ELR (cell line): ENCODE results near the gene CNOT4.
"Not testable (repeated sequence)": the region's sequence is repeated elsewhere in the genome, so short reads cannot be mapped to it uniquely, and the experiment has no call there.

Experiments used
- DNase-seq: peaks from one replicate; pipeline ENCODE4 v3.0.0-alpha.2; 2015; ENCODE audit warnings: low read depth

Gene CNOT4

DNA sequence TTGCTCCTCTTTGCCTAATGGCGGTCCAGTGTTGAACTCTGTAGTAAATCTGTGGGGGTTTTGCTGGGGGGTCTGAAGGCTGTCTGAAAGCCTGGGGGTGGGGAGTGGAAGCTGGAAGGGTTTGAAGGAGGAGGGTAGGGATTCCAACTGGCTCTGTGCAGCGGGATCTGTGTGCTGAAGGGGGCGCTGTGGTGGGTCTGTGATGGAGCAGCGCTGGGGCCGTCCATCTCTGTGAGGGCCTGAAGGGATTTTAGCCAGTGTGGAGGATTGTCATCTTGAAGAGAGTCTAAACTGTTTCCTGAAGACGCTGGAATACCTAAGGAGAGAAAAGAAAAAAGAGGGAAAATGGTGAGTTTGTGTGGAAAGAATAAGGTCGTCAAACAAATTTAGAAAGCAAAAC lies 147.0 kb downstream of the CNOT4 start:
- DNase-seq: no peak

DNA sequence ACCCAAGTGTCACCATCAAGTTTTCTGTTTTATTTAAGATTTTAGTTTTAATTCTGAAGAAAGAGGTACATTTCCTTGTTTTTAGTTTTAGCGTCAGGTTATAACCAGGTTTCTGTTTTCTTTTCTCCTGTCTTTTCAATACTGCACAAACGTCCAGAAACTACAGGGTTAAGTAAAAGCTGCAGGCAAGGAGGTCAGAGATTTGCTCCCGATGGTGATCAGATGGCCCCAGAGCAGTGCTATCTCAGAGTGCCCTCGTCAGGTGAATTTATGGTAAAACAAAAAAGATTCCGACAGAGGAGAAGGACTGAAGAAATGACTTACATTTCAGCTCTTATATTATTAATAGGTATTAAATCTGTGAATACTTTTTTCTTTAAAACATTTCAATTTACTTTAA lies 148.1 kb downstream of the CNOT4 start:
- DNase-seq: no peak

DNA sequence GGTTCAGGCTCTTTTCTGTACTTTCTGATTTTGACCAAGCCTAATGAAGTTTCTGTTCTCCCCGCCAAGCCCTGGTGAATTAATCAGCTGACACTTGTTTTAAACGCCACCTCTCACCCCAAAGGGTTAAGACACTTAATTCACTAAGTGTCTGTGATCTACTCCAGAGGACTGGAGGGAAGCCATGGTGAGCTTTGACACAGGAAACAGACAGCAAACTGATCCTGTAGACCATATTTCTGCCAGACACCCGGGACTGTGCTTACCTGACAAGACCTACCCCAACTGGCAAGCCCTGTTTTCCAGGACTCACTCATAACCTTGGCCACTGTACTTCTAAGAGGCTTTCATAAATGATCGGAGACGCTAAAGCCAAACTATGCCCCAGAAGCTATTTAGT lies 150.3 kb downstream of the CNOT4 start:
- no peak for DNase-seq

DNA sequence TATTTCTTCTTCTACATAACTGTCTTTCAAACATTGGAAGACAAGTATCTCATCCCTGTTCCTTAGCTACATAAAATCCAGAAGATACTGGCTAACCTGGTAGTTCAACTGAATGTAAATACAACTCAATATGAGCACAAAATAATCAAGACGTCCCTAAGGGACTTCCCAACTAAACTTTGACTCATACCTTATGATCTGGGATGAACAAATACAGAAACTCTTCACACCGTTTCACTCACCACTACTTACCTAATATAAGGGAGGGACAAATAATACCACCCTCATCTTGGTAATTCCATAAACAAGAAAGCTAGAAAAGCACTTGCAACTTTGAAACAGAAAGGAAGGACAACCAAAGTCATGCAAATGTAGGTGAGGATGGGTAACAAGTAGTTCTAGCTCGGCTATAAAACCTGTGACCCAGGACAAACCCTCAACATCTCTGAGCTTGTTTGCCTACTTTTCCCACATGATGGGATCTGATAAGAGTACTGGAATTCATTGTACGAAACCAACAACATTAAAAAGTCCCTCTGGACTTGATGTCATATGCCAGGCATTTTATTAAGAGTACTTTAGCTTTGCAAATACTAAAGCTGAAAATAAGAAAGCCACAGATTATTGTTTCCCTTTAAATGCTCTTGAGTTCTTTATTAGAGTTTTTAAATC lies 154.4 kb downstream of the CNOT4 start:
- DNase-seq: no peak

DNA sequence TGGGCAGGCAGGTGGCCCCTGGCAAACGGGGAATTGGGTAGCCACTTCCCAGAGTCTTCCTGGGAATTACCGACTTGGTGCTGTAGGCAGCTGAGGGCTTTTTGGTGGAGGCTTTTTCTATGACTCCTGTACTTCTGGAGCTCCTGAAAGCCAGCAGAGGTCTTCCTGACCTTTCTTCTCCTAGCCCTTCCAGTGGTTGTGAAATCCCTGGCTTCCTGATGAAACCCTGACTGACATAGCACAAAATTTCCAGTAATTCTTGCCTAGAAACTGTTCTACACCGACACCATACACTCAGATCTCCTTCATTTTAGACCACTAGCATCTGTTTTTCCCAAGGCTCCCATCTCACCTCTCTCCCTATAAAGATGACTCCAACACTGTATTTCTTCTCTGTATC lies 156.1 kb downstream of the CNOT4 start:
- DNase-seq: no peak

DNA sequence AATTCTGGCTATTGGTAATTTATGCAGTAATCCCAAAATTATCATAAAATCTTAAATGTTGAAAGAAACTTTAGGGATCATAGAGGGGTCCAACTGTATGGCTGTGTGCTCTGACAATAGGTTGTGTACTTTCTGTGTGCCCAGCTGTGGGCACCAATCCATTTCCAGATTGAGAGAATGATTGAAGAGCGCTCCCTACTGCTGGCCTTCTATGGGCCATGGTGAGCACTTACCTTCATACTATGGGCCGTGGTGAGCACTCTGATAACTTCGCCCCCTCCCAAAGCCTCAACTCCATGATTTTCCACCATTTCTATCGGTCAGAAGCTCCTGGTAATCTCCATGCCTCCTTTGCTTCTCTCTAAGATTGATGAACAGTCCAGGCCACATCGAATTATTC lies 157.6 kb downstream of the CNOT4 start:
- DNase-seq: no peak

DNA sequence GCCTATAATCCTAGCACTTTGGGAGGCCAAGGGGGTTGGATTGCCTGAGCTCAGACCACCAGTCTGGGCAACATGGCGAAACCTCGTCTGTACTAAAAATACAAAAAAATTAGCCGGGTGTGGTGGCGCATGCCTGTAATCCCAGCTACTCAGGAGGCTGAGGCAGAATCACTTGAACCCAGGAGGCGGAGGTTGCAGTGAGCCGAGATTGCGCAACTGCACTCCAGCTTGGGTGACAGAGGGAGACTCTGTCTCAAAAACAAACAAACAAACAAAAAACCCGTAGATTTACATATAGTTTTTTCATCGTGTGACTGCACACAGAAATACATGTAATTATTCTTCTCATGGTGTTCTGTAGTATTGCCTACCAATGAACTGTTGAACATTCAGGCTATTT lies 158.8 kb downstream of the CNOT4 start:
- not testable (repeated sequence) for DNase-seq

DNA sequence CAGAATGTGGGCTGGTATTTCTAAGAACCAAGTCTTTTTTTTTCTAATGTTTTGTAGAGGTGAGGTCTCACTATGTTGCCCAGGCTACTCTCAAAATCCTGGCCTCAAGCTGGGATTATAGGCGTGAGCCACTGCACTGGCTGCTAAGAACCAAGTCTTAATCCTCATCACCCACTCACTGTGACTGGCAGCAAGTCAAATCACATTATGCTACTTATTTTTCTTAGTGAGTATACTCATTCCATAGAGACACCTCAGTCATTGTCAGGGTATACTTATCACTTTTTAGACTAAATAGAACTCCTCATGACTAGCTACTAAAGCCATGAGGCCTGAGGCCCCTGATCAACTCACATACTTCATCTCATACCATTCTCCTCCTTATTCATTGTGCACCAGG lies 160.2 kb downstream of the CNOT4 start:
- peak; percentile 6 for DNase-seq

DNA sequence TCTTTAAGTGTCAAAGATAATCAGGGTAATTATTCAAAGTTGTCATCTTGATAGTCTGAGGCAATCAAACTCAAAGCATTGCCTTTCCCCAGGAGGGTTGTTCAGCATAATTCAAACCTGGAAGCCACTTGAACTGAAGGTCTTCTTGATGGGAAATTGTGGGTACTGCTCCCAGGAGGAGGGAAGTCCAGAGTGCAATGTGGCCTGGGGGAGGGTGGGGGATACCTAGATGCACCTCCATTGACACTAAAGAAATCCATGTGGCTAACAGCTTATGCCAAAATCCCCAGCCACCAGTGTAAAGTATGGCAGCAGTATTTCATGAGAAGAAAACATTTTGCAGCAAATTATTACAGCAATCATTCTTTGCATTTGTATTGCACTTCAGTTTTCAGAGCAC lies 161.4 kb downstream of the CNOT4 start:
- no peak for DNase-seq

DNA sequence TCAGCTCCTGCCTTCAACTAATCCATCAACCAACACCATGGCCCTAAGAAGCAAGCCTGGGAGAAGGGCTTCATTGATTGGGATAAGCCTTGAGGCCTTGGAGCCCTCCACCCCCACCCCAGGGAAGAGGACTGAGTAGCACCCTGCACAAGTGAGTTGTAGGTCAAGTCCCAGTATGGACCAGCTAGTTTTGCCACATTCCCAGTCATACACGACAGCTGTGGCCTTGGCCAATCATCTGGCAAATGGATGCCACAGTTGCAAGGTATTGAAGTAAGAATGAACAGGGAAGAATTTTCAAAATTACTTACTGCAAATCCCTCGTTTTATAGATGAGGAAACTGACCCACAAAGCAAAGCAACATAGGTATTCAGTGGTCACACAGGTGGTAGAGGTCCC lies 166.5 kb downstream of the CNOT4 start:
- no peak for DNase-seq

DNA sequence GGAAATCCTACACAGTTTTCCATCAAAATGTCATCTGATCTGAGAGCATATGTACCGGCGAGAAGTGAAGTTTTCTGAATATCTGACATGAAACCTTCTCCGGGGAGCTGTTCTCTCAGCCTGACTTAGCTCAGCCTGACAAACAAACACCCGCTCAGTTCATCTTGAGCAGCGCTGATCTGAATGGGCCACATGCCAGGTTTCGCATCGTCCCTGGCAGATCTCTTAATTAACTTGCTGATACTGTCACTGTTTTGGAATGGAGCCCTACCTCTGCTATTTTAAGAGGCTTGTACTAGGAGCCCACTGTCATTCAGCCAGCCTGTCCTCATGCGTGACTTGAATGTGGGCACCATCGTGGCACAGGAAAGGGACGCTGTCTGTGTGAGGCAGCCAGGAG lies 167.0 kb downstream of the CNOT4 start:
- no peak for DNase-seq

DNA sequence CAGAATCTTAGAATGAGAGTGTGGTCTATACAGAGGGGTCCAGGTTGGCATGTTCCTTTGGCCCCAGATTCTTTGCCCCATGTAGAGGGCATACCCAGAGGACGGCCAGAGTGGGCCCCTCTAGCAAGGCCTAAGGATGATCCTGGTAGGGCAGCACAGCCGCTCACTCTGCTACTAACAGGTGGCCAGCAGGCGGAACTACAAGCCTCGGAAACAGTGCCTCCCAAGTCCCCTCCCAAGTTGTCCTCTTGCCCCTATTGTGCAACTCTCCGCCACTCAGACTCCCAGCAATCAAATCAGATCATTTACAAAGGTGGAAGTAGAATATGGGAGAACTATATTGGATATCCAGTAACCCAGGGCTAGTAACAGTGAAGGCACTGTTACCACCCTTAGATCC lies 168.9 kb downstream of the CNOT4 start:
- no peak for DNase-seq

DNA sequence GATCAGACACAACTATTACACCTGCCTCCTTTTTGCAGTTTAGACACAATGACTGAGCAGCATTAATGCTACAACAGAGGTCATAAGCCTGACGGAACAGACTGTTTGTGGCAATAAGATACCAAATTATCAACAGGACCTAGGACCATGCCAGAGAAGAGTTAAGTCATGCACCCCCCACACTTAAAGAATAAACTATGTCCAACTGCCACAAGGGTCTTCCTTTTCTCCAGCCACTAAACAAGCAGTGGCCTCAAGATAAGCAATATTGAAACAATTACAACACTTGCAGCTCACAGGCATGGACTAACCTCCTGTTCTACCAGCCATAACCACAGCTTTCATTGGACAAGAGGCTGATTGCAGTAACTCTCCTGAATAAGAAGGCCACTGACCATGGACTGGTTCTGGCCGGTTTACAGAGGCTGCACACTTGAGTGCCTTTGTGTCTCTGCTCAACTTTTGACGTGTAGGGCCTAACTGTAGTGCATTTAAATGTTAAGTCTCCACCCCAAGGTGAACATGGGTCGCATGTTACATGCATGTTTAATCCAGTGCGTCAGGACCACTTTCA lies 171.8 kb downstream of the CNOT4 start:
- DNase-seq: no peak

DNA sequence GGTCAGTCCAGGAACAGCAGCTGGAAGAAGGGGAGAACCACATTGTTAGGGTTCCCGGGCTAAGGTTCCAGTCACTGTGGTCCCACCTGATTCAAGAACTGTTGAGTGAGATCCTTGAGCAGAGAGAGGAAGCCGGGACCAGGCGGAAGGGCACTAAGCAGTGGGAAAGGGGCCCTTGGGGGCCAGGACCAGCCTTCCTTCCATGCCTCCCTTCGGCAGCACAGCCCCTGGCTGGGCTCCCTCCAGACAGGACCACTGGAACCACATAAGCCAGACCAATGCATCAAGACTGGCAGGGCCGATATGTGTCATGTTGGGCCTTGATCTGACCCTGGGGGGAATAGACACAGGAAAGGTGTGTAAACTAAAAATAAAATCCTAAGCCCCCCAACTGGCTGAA lies 172.4 kb downstream of the CNOT4 start:
- DNase-seq: no peak

DNA sequence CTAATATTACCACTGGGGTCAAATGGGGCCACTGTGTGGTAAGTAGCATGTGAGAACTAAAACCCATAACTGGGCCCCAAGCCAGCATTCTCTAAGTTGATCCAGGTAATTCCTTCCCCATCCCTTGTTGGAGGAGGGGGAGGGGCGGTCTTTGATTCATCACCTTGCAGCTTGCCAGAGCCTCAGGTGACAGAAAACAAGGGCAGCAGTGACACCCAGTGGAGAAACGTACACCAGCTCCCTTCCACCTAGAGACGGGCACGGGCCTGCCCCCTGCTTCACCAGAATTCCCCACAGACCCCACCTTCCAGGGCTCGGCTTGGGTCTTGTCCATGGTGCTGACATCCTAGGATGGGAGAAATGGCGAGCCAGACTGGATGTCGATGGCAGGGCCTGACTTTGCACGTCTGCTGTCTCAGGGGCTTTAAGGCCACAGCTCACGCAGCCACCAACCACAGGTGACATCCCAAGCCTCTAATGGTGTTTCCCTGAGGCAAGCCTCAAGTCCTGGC lies 174.2 kb downstream of the CNOT4 start:
- DNase-seq: peak; percentile 67

DNA sequence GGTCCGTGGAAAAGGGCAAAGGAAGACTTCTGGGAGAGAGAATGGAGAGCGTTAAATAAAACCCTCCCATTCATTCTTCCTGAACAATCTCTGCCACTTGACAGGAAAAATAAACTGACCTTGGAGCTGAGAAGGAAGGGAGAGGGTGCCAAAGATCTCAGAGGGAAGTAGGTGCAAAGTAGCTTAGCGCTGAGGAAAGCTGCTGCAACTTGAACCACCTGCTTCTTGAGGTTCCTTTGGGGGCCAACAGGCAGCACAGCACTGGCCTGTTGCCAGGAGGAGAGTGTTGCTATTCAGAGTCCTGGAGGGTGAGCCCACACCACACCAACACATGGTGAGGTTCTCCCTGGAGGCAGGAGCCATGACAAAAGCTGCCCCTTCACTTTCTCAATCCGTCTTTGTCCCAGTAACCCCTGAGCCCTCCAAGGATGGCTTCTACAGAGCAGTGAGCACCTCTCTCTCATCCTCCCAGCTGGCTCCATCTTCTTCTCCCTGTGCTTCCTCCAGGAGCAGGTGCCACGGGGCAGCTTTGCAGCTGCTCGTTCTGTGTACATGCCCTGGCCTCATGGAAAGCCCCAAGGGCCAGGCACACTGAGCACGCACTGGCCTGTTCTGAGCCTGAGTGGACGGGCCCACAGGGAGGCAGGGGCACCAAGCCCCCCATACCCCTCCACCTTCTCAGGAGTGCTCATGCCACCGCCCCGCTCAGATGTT lies 174.9 kb downstream of the CNOT4 start:
- no peak for DNase-seq

DNA sequence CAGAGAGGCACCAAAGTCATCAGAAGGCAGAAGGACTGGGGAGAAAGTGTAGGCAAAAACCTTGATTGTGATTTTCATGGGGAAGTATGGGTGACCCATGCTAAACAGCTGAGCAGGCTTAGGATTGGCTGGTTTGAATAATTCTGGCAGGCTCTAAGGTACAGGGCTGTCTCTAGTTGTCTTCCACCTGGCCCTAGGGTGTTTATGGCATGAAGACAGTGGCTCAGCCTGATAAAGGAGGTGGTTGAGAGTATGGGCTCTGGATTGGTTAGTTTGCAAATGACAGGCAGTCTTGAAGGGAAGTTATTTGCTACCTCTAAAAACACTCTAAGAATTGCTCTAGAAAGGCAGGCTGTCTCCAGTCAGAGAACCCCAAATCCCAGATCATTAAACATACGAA lies 176.0 kb downstream of the CNOT4 start:
- DNase-seq: no peak

DNA sequence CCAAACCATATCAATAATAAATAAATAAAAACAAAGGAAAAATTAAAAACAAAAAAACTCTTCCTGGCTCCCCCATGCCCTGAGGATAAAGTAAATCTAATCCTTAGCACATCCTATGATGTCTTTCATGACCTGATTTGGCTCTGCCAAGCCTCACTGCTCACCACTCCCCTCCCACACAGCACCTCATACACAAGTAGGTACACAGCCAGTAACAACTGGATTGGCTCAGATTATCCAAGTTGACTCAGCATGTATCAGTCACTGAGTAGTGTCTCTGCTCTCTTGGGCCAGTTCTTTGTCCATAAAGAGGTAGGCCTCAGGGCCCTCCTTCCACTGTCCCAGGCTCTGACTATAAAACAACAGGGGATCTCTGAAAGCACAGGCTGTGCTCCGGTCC lies 176.7 kb downstream of the CNOT4 start:
- peak; percentile 12 for DNase-seq

DNA sequence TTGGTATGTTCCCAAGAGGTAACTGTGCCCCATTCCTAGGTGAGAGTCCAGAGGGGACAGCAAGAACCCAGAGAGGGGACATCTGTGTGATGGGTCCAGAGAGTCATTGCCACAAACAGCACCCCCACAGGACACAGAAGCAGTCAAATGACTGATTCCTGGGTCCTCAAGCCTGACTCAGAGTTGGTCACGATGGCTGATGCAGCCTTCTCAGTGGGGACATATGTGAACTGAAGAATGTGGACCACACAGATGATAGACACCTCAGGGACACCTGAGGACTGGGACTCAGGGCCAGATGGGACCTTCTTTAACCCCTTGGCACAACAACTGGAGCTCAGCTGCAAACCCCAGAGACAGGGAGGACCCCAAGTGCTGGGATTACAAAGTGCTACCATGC lies 179.8 kb downstream of the CNOT4 start:
- DNase-seq: no peak

DNA sequence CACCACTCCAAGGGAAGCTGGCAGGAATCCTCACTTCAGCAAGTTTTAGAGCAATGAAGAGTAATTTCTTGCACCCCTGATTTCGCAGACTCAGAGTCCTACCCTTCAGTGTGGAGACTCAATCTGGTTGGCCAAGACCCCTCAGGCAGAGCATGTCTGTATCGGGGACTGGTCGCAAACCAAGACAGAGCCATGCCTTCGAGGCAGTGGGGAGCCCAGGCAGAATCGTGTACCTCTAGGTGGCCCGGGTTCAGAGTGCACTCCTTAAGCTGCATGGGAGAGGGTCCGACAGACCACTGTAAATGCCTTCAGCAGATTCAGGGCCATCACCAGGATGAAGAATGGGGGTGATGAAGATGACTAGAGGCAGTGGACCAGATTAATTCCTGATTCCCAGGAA lies 181.4 kb downstream of the CNOT4 start:
- DNase-seq: no peak

DNA sequence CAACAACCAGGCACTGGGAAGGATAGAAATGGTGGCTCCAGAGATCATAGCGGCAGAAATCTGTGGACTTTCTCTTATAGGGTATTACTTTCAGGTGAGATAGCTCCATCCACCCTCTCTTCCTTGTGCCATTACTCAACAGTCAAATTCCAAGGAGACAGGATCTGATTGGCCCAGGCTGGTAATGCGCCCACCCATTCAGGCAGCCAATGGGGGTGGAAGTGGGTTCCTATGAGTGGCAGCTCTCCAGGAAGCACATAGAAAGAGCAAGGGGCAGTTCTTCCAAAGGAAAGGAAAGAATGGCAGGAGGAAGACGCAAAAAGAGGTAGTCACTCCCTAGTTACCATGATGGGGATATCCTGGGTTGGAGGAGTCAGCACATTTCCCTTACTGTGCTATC lies 181.8 kb downstream of the CNOT4 start:
- no peak for DNase-seq

DNA sequence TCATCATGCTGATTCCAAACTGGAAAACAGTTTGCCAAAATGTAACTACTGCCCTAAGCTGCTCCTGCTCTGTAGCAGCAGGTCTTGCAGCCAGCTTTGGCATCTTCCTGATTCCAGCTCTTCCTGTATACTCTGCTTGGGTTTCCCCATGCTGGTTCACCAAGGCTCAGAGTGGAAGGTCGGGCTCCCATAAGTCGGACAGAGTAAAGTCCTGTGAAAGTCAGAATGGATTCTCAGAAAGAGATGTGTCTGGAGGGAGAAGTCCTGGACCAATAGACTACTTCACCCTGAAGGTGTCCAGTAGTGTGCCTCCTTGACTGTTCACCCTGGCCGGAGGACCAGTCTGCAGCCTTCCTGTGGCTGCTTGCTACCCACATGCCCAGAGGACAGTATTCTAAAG lies 182.4 kb downstream of the CNOT4 start:
- DNase-seq: no peak

DNA sequence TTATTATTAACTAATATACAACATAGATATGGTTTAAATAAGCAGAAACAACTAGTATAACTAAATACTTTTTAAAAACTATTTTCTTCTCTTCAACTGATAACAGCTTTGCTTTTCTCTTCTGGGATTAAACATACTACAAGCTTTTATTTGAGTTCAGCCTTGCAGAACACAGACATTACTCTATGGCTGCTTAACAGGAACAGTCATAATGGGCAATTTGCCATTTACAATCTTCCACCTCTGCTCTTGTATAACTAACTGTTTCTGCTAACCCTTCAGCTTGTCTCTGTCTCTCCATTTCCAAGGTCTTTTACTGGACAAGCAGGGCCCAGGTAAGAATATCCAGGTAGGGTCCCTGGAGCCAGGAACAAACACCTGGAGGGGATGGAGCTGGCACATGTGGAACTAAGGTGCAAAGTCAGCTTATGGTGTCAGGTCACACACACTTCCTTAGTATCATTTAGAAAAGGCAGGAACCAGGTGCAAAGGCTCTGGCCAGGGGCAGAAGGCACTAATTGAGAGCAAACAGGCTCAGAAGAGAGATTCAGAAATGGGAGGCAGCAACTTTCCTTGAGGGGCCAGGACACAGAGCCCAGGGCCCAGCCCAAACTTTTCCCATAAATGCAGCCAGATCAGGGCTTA lies 183.1 kb downstream of the CNOT4 start:
- DNase-seq: no peak
